Suppressor macrophage treated with lipopolysaccharide for 4 hours (primary cell): ENCODE results near the gene TAF8.
"Not testable (repeated sequence)": the region's sequence is repeated elsewhere in the genome, so short reads cannot be mapped to it uniquely, and the experiment has no call there.

ENCODE experiments used
- DNase-seq: peaks from one replicate; pipeline ENCODE4 v3.0.0-alpha.2; 2020

TAF8 gene

GRCh38 chr6:42050297-42051267 lies at the start of gene TAF8:
TAF8 (plus strand) TSS chr6:42050524; CDS start chr6:42050542, 18 bp downstream.
- peak; percentile 93 for DNase-seq

- no peak for DNase-seq
These were observed 48.8 kb upstream of the TAF8 start for GRCh38 chr6:42001506-42001905.

GRCh38 chr6:42003658-42004057 lies 46.7 kb upstream of the TAF8 start:
- DNase-seq: not testable (repeated sequence)

- no peak for DNase-seq
These were observed 42.8 kb upstream of the TAF8 start for GRCh38 chr6:42007286-42008137.

- DNase-seq: not testable (repeated sequence)
These were observed 42.2 kb upstream of the TAF8 start for GRCh38 chr6:42008138-42008528.

GRCh38 chr6:42009844-42010184 lies 40.5 kb upstream of the TAF8 start:
- no peak for DNase-seq

- DNase-seq: peak; percentile 59
These were observed 40.0 kb upstream of the TAF8 start for GRCh38 chr6:42010185-42010891.

- DNase-seq: no peak
These were observed 39.4 kb upstream of the TAF8 start for GRCh38 chr6:42010909-42011308.

GRCh38 chr6:42012501-42013133 lies 37.7 kb upstream of the TAF8 start:
- DNase-seq: no peak

- no peak for DNase-seq
These were observed 37.2 kb upstream of the TAF8 start for GRCh38 chr6:42013134-42013516.

GRCh38 chr6:42017021-42017643 lies 33.2 kb upstream of the TAF8 start:
- peak; percentile 69 for DNase-seq

GRCh38 chr6:42020967-42021366 lies 29.4 kb upstream of the TAF8 start:
- DNase-seq: no peak

GRCh38 chr6:42021847-42022754 lies 28.2 kb upstream of the TAF8 start:
- DNase-seq: no peak

GRCh38 chr6:42022755-42023384 lies 27.5 kb upstream of the TAF8 start:
- DNase-seq: no peak

GRCh38 chr6:42025066-42025844 lies 25.1 kb upstream of the TAF8 start:
- no peak for DNase-seq

GRCh38 chr6:42025845-42026243 lies 24.5 kb upstream of the TAF8 start:
- peak; percentile 47 for DNase-seq

- DNase-seq: peak; percentile 76
These were observed 23.8 kb upstream of the TAF8 start for GRCh38 chr6:42026540-42026939.

- peak; percentile 86 for DNase-seq
These were observed 21.9 kb upstream of the TAF8 start for GRCh38 chr6:42028234-42029061.
